NCI-H1436 treated with DMSO at 0.1 percent for 48 hours (cell line): ENCODE results near the gene PCDH9.

Experiments
- DNase-seq: peaks from one replicate; lab custom pipeline; 2025; lab: John Stamatoyannopoulos, UW

PCDH9 gene

GRCh38 chr13:66562054-66562453 is 668.1 kb downstream of the PCDH9 start:
- no peak for DNase-seq

DNA sequence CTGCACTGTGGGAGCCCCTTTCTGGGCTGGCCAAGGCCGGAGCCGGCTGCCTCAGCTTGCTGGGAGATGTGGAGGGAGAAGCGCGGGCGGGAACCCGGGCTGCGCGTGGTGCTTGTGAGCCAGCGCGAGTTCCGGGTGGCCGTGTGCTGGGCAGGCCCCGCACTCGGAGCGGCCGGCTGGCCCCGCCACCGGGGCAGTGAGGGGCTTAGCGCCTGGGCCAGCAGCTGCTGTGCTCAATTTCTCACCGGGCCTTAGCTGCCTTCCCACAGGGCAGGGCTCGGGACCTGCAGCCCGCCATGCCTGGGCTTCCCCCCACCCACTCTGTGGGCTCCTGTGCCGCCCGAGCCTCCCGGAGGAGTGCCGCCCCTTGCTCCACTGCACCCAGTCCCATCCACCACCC is 669.1 kb downstream of the PCDH9 start:
- no peak for DNase-seq

DNA sequence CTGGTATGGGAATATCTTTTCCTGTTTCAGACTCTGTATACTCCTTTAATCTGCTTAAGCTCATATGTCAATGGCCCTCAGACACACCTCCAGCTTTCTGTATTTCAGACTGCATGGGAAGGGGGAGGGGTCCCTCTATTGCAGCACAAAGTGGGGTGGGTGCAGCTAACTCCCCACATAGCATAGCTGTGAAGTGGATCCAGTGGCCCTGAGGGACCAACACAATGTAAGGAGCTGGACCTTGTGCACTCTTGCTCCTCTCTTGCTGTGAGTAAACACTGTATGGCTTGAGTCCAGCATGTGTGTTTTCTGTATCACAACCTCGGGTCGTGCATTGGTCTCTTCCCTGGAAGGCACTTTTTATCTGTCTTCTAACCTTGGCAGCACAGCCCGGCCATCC is 669.9 kb downstream of the PCDH9 start:
- DNase-seq: no peak

GRCh38 chr13:66559093-66559492 is 671.0 kb downstream of the PCDH9 start:
- no peak for DNase-seq

DNA sequence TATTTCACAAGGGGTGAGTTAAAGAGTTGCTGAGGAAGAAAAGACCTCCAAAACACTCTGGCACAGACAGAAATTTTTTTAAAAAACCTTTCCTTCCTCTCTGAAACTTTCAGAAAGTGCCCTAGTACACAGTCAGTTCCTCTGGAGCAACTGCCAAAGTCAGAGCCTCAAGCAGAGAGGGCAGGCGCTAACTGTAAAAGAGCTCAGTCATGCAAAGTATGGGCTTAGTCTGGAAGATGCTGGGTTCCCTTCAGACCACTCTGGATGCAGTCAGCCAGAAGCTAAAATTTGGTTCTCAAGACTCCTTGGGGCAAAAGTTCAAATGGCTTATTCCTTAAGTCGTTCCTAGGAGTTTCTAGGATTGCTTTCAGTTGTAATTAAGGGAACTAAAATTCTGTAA is 671.6 kb downstream of the PCDH9 start:
- DNase-seq: no peak

DNA sequence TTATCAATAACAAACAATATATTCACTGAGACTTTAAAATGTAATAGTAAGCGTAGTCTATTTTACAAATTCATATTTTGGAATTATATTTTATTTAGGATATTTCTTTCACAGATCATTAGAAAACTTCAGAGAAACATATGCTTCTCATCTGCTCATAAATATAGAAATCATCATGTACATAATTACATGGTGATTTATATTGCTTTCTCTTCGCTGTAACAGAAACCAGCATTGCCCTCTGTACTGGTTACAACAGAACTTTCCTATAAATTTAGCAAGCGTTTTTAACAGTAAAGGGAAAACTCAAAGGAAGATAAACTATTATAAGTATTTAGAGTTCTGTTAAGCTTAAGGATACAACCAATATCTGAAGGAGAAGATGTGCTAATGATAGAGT is 672.8 kb downstream of the PCDH9 start:
- DNase-seq: no peak

- DNase-seq: no peak
These were observed 673.8 kb downstream of the PCDH9 start for GRCh38 chr13:66556306-66556705.

- DNase-seq: no peak
These were observed 676.7 kb downstream of the PCDH9 start for GRCh38 chr13:66553391-66553790.

DNA sequence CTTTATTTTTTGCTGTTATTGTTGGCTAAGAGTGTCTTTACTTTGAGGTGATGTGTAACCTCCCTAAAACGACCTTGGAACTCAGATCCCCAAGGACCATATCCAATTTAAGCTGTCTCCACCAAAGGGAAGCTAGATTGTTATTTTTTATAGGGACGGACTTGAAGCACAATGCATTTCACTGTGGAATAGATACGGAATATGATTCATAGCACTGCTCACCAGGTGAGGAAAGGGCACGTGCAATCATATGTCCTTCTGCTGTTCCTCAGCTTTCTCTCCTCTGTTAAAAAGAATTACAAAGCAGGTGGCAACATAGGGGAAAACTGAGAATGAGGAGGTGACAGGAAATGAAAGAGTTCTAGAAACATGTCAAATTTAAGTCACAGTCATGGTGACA is 679.0 kb downstream of the PCDH9 start:
- no peak for DNase-seq

- DNase-seq: no peak
These were observed 682.5 kb downstream of the PCDH9 start for GRCh38 chr13:66547685-66548084.

GRCh38 chr13:66546534-66547379 is 683.4 kb downstream of the PCDH9 start:
- DNase-seq: no peak

GRCh38 chr13:66543780-66544179 is 686.4 kb downstream of the PCDH9 start:
- no peak for DNase-seq

- no peak for DNase-seq
These were observed 692.7 kb downstream of the PCDH9 start for GRCh38 chr13:66537417-66537816.

DNA sequence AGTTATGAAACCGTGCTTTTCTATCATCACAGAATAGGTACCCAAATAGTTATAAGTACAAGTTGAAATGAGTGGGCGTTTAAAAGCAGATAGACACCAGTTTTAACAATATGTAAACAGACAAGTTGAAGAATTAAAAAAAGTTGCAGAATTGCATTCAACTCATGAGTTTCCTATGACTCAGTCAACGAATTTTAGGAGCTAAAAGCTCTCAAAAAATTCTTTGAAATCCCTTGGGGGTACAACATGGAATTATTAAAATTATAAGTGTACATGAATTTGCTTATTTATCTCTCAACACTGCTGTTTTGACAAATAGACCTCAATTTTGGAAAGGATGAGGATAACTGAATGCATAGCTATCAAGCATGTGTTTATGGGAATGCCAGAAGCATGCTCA is 693.4 kb downstream of the PCDH9 start:
- DNase-seq: no peak

DNA sequence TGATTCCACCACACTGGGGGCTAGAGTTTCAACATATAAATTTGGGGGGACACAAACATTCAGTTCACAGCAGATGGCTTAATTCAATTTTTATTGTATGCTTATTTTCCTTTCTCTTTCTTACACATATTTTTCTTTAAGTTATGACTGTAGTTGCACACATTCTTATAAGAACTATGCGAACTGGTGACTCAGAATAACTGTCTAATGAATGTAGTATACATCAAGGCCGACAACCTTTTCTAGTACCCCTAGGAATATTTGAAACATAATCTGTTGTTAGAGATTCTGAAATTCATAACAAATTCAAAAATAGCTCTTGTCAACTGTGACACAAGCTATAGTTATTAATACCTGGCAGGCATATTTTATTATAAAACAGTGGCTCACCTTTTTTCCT is 695.6 kb downstream of the PCDH9 start:
- DNase-seq: no peak

GRCh38 chr13:66532845-66533244 is 697.3 kb downstream of the PCDH9 start:
- no peak for DNase-seq

DNA sequence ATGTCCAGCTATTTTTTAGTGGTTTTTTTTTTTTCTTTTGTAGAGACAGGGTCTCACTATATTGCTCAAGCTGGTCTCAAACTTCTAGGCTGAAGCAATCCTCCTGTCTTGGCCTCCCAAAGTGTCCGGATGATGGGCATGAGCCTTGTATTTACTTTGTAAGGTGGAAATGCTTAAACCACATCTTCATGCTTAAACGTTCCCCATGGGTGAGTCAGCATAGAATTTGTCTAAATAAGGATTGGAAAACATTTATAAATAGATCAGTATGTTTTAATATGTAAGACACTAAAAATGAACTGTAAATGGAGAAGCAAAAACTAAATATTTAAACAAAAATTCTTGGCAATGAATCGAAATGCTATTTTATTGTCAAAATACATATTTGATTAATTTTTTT is 698.0 kb downstream of the PCDH9 start:
- no peak for DNase-seq

- DNase-seq: no peak
These were observed 699.5 kb downstream of the PCDH9 start for GRCh38 chr13:66530686-66531085.

GRCh38 chr13:66530158-66530557 is 700.0 kb downstream of the PCDH9 start:
- no peak for DNase-seq

DNA sequence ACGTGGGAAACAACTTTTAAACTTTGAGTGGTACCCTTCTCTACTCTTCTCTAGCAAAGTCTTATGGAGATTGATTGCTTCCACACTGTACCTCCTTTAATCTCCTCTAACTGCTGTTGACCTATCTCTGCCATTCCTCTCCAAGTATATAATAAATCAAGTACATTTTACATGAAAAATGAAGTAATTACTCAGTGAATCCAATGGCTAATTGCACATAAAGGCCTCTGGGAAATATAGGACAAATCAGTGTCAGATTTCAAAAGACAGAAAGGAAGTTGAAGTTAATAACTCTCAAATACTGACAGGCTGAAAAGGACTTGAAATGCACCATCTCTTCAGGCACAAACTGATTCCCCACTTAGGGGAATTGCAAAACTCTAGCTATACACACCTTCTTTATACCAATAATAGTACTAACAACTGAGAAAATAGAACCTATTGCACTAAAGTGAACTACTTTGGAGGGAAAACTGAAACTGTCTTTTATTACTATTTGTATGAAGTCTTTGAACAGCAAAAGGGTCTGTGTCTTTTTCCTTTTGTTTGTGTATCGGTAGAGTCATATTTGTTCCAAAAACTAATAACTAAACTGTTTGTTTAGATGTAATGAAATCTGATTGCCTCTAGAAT is 701.1 kb downstream of the PCDH9 start:
- DNase-seq: no peak

DNA sequence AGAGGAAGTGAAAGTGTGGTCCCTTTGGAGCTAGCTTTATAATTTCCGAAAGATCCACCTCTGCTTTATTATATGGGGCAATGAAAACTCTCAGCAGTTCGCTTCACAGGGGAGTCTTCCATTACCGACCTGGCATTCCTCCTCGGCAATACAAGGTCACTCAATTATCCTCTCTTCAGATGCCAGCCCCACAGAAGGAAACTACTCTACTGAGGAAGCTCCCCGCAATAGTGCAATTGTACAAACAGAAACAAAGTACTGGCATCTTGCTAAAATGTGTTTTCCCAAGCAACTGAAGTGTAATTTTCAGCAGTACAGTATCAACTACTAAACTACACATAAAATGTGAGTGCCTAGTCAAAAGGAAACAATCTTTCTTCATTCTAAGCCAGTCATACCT is 702.0 kb downstream of the PCDH9 start:
- DNase-seq: no peak

DNA sequence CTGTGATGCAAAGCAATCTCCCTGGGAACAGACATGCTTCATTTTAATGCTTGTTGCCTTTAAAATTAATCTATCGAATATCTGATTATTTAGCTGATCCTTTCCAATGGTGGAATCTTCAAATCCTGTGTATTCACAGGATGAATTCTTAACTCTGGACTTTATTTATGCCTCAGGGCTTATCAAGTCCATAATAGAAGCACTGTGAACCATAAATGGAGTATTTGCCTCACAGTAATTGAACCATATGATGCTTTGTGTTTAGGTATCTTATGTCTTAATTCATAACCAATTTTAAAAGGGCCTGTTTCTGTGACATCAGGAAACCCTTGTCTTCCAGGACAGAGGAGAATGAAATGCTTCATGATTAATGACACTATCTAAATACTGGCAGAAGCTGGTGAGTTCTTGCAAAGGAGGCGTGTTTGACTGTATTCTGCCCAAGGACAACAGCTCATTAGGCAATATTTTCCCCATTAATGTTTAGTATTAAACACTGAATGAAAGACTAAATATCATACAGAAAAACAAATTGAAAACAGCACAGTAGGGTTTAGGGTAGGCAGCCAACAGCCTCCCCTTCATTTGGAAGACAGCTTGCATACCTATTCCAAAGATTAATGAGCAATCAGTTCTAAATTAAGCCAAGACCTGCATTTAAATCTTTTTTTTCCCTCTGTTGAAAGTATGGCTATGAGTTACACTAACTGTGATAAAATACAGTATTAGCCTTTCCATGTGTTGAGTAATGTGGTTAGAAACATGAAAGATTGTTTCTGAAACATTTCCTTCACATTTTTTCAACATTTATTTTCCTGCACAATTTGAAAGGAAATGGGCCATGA is 709.4 kb downstream of the PCDH9 start:
- no peak for DNase-seq

DNA sequence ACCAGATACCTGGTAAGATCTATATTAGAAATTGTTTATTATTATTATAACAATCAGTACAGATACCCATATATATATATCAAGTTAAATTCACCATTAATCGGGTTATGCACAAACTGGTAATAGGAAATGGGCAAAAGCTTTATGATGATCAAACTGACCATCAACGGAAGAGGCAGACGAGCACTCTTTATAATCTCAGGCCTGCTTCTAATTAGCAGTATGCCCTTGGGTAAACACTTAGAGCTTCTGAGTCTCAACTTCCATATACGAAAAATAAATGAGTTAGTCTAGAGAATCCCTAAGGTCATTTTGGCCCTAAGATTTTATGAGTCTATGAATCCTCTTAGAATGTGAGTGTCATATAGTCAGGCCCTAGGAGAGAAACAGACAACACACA is 710.9 kb downstream of the PCDH9 start:
- DNase-seq: no peak
